Measurements from ENCODE around the gene ZNF385C.
A peak's percentile ranks its signal among the peaks of the same experiment; 100 is the strongest.
"Not testable (repeated sequence)": the region's sequence is repeated elsewhere in the genome, so short reads cannot be mapped to it uniquely, and the experiment has no call there.

The ZNF385C gene

DNA sequence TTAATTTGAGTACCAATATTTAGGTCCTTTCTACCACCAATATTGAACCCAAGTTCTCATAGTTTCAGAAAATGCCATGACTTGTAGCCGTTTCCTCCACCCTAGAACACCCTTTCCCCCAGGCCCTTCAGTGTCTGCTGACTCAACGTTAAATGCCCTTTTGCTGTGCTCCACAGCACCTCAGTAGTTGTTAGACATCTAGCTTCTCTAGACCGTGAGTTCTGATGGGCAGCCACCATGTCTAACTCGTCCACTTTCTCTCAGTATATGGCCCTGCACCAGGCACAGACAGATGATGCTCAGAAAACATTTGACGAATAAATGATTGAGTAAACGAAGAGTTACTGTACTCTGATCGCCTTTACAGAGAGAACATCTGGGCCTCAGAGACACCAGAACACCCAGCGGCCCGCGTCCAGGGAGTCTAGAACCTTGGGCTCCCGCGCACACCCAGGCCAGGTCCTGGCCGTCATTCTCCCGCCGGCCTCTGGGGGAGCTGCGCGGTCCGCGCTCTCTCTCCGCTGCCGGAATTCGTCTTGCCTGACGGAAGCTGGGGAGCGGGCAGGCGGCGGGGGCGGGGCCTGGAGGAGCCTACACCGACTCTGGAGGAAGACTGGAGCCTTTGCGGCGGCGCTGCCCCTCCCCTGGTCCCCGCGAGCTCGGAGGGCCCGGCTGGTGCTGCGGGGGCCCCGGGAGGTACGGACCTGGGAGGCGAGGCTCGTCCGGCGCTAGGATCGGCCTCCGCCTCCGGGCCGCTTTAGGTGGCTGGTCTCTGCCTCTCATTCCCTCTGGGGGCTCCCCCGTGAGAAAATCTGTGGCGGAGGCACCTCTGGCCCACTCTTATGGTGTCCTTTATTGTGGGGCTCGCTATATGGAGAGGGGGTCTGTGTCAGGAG is 78.5 kb downstream of the ZNF385C start, which contains the start of gene NKIRAS2:
TSS of gene NKIRAS2 (plus strand) at position 582 of the 896 bp plus-strand sequence. CDS start 1,488 bp downstream, outside the sequence.
- peak; percentile 30 to 92 (median 81) for DNase-seq

DNA sequence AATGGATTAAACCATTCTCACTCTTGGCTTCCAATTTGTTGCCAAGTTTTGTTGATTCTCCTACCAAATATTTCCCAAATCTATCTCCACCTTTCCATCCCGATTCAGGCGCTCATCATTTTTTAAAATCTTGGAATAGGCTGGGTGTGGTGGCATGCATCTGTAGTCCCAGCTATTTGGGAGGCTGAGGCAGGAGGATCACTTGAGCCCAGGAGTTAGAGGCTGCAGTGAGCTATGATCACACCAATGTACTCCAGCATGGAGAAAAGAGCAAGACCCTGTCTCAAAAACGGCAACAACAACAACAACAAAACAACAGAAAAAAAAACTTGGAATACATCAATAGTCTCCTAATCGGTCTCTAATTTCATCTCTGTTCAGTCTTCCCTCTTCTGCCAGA is 79.3 kb downstream of the ZNF385C start:
- no peak for DNase-seq

DNA sequence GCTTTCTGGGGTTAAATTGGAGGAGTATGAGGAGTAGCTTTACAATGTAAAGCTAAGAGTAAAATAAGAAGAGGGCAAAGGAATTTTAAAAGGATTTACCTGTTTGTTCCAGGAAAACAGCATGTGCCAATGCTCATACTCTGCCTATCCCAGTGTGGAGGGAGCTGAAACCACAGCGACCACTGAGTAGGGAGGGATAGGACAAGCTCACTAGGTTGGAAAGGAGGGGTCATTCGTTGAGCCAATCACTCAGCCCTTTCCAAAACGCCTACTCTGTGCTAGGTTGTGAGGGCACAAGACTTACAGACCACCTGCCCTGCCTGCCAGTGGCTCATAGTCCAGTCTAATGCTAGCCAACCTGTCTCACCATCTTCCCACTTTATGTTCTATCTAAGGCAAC is 79.9 kb downstream of the ZNF385C start:
- no peak for DNase-seq

DNA sequence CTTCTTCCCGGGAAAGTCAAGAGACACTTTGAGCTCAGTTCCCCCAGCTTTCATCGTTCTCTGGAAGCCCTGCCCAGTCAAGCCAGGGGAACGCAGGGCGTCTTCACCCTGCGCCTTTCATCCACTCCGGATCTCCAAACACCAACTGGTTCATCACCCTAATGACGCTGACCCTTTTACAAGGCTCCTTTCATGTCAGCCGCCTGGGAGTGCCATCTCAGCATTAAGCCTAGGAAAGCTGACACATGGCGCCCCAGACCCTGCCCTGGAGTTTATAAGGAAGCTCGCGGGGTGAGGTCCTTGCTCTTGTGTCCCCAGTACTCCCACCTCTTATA is 80.4 kb downstream of the ZNF385C start:
- peak in 1 of 14 donors; percentile 69 for DNase-seq

DNA sequence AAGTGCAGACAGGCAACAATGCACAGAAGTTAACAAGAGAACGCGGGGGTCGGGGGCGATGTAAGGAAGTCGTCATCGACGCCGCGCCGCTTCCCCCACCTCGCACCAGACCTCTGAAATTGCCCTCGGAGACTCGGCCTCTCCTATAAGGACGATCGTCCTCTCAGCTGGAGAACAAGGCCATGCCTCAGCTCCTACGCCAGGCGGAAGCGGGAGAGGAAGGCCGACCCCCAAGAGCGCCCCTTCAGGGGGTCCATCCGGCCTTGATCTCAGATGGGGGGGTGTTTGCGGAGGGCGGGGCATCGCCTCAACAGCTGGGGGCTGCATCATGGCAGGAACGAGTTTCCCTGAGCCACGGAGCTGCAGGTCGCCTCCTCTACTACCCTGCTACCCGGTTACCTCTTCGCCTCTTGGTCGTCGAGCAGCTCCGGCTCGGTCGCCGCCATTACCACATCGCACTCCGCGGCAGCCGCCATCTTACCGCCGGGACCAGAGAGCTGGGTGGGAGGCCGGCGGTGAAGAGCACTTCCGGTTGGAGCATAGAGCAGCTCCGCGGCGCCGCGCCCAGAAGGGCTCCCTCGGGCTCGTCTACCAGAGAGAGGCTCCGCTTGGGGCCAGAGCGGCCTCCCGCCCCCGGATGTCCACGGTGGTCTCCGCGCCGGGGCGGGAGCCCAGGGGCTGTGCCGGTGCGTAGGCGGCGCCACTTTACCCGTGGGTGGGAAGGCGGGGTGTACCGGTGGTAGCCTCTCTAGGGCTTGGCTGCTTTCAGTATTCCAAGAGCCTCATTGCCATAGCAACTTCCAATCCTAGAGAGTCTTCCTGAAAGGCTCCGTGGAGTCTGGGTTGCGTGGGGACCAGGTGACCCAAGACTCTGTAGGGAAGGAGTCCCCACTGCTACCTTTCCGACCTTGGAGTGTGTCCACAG is 81.1 kb downstream of the ZNF385C start, which contains the start of gene DNAJC7:
TSS of gene DNAJC7 (minus strand) at position 499 of the 925 bp plus-strand sequence. CDS start at position 476, 23 bp downstream.
- peak; percentile 65 to 98 (median 86) for DNase-seq

DNA sequence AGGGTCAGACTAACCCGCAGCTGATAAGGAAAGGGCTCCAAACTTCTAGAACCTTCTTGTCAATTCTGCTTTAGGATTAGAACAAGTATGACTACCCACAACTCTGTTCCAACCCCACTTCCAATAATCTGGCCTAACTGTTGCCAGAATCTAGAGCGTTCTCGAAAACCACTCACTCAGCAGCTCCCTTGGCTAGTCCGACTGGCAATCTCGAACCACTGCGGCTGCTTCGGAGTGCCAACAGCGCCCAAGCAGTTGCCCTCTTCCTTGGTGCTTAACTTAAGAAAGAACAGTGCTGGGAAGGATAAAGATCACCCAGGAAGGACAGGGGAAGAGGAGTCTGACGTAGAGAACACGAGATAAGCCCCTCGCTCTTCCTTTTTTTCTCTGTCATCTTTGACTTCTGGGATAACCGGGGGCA is 81.9 kb downstream of the ZNF385C start:
- DNase-seq, result peak in 8 of 14 donors; percentile 11 to 63 (median 42)

DNA sequence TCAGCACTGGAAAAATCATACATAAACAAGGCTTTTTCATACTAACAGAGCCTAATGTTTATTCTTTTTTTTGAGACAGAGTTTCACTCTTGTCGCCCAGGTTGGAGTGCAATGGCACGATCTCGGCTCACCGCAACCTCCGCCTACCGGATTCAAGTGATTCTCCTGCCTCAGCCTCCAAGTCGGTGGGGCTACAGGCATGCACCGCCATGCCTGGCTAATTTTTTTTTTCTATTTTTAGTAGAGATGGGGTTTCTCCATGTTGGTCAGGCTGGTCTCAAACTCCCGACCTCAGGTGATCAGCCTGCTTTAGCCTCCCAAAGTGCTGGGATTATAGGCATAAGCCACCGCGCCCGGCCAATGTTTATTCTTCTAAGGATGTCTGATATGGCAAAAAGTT is 84.5 kb downstream of the ZNF385C start:
- DNase-seq, result not testable (repeated sequence)

DNA sequence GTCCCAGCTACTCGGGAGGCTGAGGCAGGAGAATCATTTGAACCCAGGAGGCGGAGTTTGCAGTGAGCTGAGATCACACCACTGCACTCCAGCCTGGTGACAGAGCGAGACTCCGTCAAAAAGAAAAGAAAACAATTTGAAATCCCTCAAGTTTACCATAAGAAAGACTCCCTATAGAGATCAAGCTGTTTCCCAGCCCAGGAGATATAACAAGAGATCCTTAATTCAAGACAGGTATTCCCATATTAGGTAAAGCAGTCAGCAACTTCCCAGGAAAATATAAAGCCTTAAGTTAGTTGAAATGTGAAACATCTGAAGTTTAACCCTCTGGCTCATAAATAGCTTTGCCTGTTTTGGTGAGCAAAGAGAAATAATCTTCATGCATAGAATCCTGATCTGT is 85.9 kb downstream of the ZNF385C start:
- DNase-seq, result not testable (repeated sequence)

DNA sequence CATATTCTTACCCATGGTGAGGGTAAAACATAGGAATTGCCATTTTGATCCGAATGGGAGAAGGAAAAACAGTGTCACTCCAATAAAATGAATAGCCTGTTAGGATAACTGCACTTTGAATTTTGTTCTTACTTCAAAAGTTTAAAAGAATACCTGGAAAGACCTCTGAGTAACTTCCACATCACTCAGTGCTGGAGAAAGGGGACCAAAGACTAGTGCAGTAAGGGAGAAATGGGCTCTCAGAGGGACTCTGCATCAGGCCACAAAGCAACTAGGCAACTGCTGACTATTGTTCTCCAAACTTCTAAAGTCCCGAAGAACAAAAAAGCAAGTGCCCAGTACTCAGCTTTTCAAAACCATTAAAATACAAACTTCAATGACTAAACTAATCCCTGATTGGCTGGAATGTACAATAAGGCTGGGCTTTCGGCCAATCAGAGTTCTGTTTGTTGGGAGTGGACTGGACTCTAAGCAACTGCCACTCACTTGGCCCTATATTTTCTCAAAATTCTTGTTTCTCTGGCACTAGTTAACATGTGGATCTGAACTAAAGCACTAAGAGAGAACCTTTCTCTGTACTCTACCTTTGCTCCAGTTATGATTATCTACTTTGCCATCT is 87.3 kb downstream of the ZNF385C start:
- no peak for DNase-seq

DNA sequence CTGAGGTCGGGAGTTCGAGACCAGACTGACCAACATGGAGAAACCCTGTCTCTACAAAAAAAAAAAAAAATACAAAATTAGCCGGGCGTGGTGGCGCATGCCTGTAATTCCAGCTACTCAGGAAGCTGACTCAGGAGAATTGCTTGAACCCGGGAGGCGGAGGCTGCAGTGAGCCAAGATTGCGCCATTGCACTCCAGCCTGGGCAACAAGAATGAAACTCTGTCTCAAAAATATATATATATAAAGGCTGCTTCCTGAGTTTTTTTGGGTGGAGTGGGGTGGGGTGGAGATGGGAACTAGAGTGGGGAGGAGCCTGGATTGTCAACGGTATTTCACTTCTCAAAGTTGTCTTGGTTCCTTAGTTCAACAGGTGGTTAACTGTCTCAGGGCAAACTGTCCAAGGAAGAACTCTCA is 88.0 kb downstream of the ZNF385C start:
- DNase-seq, result not testable (repeated sequence)

DNA sequence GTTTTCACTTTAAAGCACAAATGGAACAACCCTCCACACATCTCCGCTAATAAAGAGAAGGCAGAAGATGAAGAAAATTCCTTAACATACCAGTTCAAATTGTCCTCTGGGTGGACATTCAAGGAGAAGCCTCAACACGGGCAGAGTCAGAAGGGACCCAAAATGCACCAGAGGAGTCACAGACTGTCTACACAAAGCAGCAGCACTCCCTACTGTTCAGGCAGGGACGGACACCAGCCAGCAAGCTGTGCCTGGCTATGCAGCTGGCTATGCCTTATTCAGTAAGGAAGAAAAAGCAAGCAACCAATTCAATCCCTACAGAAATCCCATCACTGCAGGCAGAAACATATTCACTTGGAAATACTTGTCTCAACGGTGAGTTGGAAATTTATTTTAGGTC is 89.1 kb downstream of the ZNF385C start:
- DNase-seq, result peak in 11 of 14 donors; percentile 10 to 54 (median 38)

DNA sequence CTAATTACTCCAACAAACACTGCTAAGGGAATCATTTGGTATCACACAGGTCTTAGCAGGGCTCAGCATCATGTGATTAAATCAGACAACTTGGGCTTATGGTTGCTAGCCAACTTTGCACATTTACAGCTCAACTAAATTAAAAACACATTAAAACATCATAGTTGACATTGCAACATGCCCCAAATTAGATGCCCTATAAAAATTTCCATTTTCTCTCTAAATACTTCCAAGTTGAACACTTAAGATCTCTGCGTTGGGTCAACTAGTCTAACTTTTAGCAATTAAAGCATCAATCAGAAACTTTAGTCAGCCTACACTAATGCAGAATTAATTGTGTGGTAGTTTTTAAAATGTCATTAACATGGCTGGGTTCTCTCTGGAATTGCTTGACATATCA is 93.1 kb downstream of the ZNF385C start:
- no peak for DNase-seq

DNA sequence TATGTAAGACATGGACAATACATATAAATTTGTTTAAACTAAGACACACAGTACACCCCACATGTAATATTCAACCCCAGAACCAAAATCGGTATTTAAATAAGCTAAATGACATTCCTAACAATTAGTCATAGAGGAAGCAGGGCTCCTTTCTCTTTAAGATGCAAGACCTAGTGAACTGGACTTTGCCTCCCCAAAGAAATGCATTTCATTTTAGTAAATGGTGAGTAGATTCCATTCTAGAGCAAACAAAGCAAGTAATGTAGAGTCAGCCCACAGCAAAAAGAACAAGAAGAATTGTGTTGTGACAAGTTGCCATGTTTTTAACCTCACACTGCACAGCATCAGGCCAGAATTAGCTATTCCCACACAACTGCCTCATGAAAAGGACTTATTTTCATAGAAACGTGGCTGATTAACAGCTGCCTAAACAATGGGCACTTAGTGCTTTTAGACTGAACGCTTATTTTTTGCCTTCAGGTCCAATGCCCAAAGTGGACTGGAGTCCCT is 95.4 kb downstream of the ZNF385C start:
- peak in 1 of 14 donors; percentile 24 for DNase-seq

DNA sequence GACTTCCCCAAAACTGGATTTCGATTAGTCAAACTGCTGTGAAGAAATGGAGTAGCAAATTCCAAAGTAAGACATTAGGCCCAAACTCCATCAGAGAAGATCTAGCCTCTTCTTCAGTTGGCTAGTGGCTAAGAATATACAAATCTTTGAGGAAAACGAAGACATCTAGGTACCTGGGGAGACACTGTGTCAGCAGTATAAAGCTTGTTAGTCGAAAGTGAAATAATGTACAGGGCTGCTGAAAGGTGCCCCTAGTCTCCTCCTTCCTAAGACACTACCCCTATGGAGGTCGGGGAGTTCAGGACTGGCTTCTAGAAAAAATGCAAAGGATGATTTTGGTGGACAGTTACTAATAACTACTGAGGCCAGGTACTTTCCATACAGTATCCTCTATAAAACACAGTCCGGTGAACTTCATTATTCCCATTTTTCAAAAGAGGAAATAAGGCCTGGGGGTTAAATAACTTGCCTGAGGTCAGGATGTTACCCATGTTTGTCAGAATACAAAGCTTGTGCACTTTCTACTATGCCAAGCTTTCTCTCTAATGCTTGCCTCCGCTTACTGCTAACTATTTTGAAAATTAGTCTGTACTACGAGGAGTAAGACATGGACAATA is 96.0 kb downstream of the ZNF385C start:
- no peak for DNase-seq

DNA sequence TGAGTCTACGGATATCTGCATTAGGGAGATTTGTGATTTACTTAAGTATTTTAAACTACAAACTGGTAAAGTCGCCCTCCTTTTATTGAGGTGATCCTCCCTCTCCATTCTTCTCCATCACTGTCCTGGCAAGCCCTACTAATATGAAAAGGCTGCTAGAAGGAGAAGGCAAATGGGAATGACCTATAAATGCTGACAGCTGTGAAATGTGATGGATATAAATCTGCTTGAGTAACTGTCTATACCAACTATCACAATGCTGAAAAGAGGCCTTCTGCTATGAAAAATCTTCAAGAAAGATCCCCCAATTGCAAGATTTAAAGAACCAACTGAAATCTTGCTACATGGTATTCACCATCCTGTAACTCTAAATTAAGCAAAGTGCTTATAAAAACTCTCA is 96.5 kb downstream of the ZNF385C start:
- DNase-seq, result no peak

DNA sequence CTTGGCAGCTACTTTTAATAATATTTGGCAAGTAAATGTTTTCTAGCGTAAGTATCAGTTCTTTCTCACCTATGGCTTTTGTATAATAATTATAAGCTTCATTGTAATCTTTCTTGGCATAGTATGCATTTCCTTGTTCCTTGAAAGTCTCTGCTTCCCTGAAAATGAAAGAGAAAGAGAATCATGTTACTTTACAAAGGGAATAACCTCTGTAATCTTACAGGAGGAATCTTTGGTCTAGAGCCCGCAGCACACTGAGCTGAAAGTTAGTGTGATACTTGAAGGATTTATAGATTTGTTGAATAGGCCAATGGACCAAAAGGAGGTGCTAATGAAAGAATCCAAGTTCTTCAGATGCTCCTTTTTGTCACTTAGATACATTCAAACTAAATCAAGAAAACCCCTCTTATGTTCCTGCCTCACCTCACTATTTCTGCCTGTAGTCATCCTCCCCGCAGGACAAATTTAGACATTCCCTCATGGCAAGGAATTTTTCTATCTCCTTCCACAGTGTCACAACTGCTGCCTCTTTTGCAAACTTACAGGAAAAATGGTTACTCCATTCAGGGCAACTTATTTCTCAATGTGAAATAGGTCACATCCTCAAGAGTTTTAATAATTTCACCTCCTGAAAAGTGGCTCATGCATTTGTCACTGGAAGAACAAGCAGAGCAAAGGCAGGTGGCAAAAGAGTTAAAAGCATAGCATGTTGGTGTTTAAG is 97.7 kb downstream of the ZNF385C start:
- DNase-seq, result no peak

DNA sequence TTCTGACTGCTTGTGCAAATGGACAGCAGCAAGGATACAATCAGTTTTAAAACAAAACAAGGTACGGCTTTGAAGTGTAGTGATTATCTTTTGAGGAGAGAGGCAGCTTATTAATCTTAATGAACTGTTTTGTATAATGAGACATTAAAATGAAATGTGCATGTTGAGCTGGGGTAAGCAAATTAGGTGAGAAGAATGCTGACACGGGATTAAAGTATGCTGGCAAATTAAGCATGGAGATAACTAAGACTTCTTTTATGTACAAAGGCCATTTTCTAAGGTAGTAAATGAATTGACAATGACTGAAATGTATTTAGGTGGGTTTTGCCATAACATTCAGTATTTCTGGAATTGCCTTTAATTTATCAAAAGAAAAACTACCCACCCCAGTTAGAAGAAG is 99.8 kb downstream of the ZNF385C start:
- no peak for DNase-seq

DNA sequence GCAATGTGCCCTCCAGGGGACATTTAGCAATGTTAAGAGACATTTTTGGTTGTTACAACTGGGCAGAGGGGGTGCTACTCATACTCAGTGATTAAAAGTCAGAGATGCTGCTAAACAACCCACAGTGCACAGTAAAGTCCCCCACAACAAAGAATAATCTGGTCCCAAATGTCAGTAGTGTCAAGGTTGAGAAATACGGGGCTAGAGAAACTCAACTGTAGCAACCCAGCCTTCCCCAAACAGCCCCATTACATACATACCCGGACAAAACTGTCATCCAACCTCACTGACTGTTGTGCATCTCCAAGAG is 101.5 kb downstream of the ZNF385C start:
- DNase-seq, result no peak

DNA sequence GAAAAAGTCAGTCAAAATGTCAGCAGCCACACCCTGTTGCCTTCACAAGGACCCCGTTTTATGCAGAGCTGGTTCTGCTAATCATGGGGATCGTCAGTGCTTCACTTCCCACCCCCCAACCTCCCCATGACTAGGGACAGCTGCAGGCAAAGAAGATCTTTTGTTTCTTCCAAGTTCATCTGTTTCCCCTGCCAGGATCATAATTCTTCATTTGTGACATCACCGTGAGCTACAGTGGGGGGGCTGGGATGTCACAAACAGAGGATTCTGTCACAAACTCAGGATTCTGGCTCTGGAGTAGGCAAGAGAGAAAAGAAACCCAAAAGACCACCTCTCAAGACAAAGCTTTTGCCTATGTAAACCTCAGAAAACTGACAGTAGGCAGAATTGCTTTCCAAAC is 105.7 kb downstream of the ZNF385C start:
- peak in 11 of 14 donors; percentile 20 to 72 (median 63) for DNase-seq

DNA sequence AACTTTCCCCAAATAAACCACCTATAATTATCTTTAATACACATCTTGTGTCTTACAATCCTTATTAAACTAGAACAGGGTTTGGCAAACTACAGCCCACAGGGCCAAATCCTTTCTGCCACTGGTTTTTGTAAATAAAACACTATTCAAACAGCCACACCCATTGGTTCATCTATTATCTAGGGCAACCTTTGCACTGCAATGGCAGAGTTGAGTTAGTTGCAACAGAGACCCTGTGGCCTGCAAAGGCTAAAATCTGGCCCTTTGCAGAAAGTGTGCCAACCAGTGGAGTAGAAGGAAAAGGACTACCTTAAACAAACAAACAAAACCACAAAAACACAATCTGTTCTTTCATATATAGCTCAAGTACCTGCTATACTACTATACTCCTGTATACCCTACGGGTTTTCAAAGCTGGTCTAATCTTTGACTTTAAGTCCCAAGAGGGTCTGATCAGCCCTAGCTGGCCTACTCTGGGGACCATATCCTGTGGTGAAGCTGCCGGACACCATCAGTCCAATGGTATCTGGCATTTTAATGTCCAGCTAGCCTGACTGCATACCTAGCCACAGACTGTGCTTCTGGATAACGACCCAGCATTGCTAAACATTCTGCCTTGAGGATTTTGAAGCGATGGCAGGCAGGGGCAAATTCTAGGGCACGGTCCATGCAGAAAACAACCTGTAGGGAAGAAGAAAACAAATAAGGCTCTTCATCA is 108.4 kb downstream of the ZNF385C start:
- DNase-seq, result no peak

DNA sequence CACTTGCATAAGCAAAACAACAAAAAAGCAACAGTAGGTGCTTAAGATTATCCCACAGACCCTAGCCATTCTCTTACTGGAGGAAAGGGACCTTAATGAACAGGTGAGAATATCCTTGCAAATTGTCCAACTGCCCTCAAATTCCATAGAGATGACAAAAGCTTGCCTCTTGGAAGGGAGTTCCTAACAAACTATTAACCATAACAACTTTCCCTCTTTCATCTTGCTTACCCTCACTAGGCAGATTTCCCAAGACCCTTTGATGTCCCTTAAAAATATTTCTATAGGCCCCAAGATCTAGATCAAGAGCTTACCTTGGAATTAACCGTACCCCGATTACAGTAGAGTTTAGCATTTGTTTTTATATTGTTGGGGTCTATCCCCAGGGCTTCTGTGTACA is 109.9 kb downstream of the ZNF385C start:
- DNase-seq, result no peak
